Panc1 (cell line): ENCODE measurements around the gene ENOX1.

ENCODE experiments used
- CTCF ChIP-seq: fragments of 450-650 bp; IDR thresholded peaks from 2 replicates; pipeline ENCODE4 v1.5.1; 2017; ENCODE audit warnings: mild to moderate bottlenecking
- REST ChIP-seq, 2 experiments: IDR thresholded peaks; 2 replicates each; pipeline ENCODE4 v1.6.1; 2011 to 2012; ENCODE audit warnings: low read depth in 2 of 2, control low read depth in 1 of 2, low read length in 1 of 2, mild to moderate bottlenecking in 1 of 2, moderate library complexity in 1 of 2; ENCODE audit not compliant: insufficient read depth in 1 of 2

GRCh38 chr13:43572656-43573360 is 214.0 kb downstream of the ENOX1 start:
- TF ChIP-seq CTCF (no peak), REST (IDR thresholded peaks at IDR 0.05; ENCODE audit: insufficient read depth in 1 of 2, low read depth in 2 of 2, low read length in 1 of 2) (no peak)
